ENCODE data around the gene FAM241A.
"Not testable (repeated sequence)": the region's sequence is repeated elsewhere in the genome, so short reads cannot be mapped to it uniquely, and the experiment has no call there.

Gene FAM241A

GRCh38 chr4:112110059-112110425 lies 35.2 kb upstream of the FAM241A start:
- ATAC-seq, result no peak
- TF ChIP-seq TCF4 (CRISPR knock-in tag; IDR thresholded peaks at IDR 0.05; ENCODE audit: borderline replicate concordance) (no peak), PPARA (CRISPR knock-in tag; IDR thresholded peaks at IDR 0.05; ENCODE audit: borderline replicate concordance) (no peak), ESRRG (CRISPR knock-in tag; IDR thresholded peaks at IDR 0.05) (no peak), ZFP3 (CRISPR knock-in tag; IDR thresholded peaks at IDR 0.05) (no peak), ARNTL (CRISPR knock-in tag; IDR thresholded peaks at IDR 0.05; ENCODE audit: borderline replicate concordance, low read depth) (no peak), CSRNP3 (CRISPR knock-in tag; IDR thresholded peaks at IDR 0.05) (no peak), ZNF565 (CRISPR knock-in tag; conservative IDR thresholded peaks at IDR 0.05; ENCODE audit: low read depth) (no peak), PATZ1 (CRISPR knock-in tag; IDR thresholded peaks at IDR 0.05; ENCODE audit: borderline replicate concordance) (no peak), OSR1 (CRISPR knock-in tag; IDR thresholded peaks at IDR 0.05) (no peak), ZNF8 (CRISPR knock-in tag; IDR thresholded peaks at IDR 0.05) (no peak), GLIS3 (CRISPR knock-in tag; IDR thresholded peaks at IDR 0.05) (no peak), CREB5 (CRISPR knock-in tag; IDR thresholded peaks at IDR 0.05; ENCODE audit: low read depth) (no peak), ZNF70 (CRISPR knock-in tag; IDR thresholded peaks at IDR 0.05) (no peak), ISL1 (CRISPR knock-in tag; IDR thresholded peaks at IDR 0.05) (no peak), POU6F1 (CRISPR knock-in tag; IDR thresholded peaks at IDR 0.05; ENCODE audit: borderline replicate concordance, low read depth) (no peak), CSDC2 (CRISPR knock-in tag; IDR thresholded peaks at IDR 0.05) (no peak)

GRCh38 chr4:112111306-112111705 lies 33.9 kb upstream of the FAM241A start:
- no peak for ATAC-seq
- no peak for TF ChIP-seq CSRNP3 (CRISPR knock-in tag; IDR thresholded peaks at IDR 0.05)
- TF ChIP-seq CREB5 (CRISPR knock-in tag; IDR thresholded peaks at IDR 0.05; ENCODE audit: low read depth), result no peak
- TF ChIP-seq TSHZ2 (CRISPR knock-in tag; IDR thresholded peaks at IDR 0.05), result no peak
- no peak for TF ChIP-seq ZC3H10 (CRISPR knock-in tag; IDR thresholded peaks at IDR 0.05)
- TF ChIP-seq POU6F1 (CRISPR knock-in tag; IDR thresholded peaks at IDR 0.05; ENCODE audit: borderline replicate concordance, low read depth), result no peak
- no peak for TF ChIP-seq ZNF8 (CRISPR knock-in tag; IDR thresholded peaks at IDR 0.05)
- no peak for TF ChIP-seq PATZ1 (CRISPR knock-in tag; IDR thresholded peaks at IDR 0.05; ENCODE audit: borderline replicate concordance)
- no peak for TF ChIP-seq RARB (CRISPR knock-in tag; IDR thresholded peaks at IDR 0.05)
- no peak for TF ChIP-seq ZFP3 (CRISPR knock-in tag; IDR thresholded peaks at IDR 0.05)
- no peak for TF ChIP-seq OSR1 (CRISPR knock-in tag; IDR thresholded peaks at IDR 0.05)
- TF ChIP-seq ISL1 (CRISPR knock-in tag; IDR thresholded peaks at IDR 0.05), result no peak
- TF ChIP-seq CSDC2 (CRISPR knock-in tag; IDR thresholded peaks at IDR 0.05), result no peak
- TF ChIP-seq GLIS3 (CRISPR knock-in tag; IDR thresholded peaks at IDR 0.05), result no peak
- TF ChIP-seq ESRRG (CRISPR knock-in tag; IDR thresholded peaks at IDR 0.05), result no peak
- no peak for TF ChIP-seq ARNTL (CRISPR knock-in tag; IDR thresholded peaks at IDR 0.05; ENCODE audit: borderline replicate concordance, low read depth)
- TF ChIP-seq BACH2 (CRISPR knock-in tag; IDR thresholded peaks at IDR 0.05; ENCODE audit: borderline replicate concordance), result no peak

- ATAC-seq, result not testable (repeated sequence)
Observed at GRCh38 chr4:112112095-112112494, 33.2 kb upstream of the FAM241A start.

Measured in SK-N-SH treated with all-trans-retinoic acid at 6 μM for 48 hours (cell line).